K562 (cell line): ENCODE results near the gene CRX. TPM values are rescaled to one million over a fixed set of nuclear protein-coding genes. Genes with fewer than 3 reads are reported as not detected.

ENCODE experiments used
- ATAC-seq: fragments of 200-7000 bp; cut with Tn5 transposase; 3 replicates; pipeline ENCODE4 v1.9.1; 2020; ENCODE audit warnings: moderate library complexity
- BruUV-seq: library from RNA; stranded (reverse); fragments of 400-500 nt; replicated peaks from 2 replicates; lab custom pipeline; 2021; lab: Mats Ljungman, UMichigan
- CTCF ChIA-PET: fragments of 300-600 bp; formaldehyde crosslinking; extraction: SDS; loops from one replicate; lab custom pipeline; 2021; ENCODE audit warnings: low intra/inter-chr PET ratio; lab: Yijun Ruan, JAX
- POLR2A ChIA-PET: fragments of 300-600, 350-650 bp; sonication (Branson Sonifier 250); formaldehyde crosslinking; extraction: SDS; loops from one replicate; lab custom pipeline; 2021; ENCODE audit warnings: antibody characterized with exemption, inconsistent platforms; lab: Yijun Ruan, JAX
- DNase-seq, 4 experiments: peaks; one replicate each; pipeline versions ENCODE4 v3.0.0 to v3.0.0-alpha.2; 2011 to 2018; ENCODE audit warnings: low spot score in 3 of 4, mixed read lengths in 3 of 4; ENCODE audit errors: extremely low read depth in 1 of 4
- FAIRE-seq: peaks from 2 replicates; lab custom pipeline; 2011; peaks lifted over from hg19 to GRCh38; lab: Jason Lieb, UNC
- H2AFZ ChIP-seq: 2 replicates; pipeline ENCODE4 v1.6.0; 2011; ENCODE audit warnings: low read depth, low read length, control low read depth, inconsistent platforms
- H3K27ac ChIP-seq: fragments of 200-600 bp; 3 replicates; pipeline ENCODE4 v1.8.0; 2011; ENCODE audit warnings: low read depth, mild to moderate bottlenecking, control low read depth, inconsistent platforms, low read length, moderate library complexity, mixed read lengths; ENCODE audit errors: extremely low read depth
- H3K27me3 ChIP-seq, 2 experiments: fragments of 300-600 bp in 1 of 2; 2 replicates in 1 of 2; 3 replicates in 1 of 2; pipeline versions ENCODE4 v1.6.0 to v1.8.0; 2011; ENCODE audit warnings: inconsistent platforms in 2 of 2, low read length in 2 of 2, mild to moderate bottlenecking in 1 of 2, mixed read lengths in 1 of 2, moderate library complexity in 1 of 2; ENCODE audit not compliant: control insufficient read depth in 2 of 2, insufficient read depth in 2 of 2
- H3K36me3 ChIP-seq: fragments of 300-600 bp; 3 replicates; pipeline ENCODE4 v1.8.0; 2011; ENCODE audit warnings: mild to moderate bottlenecking, low read length, inconsistent platforms; ENCODE audit not compliant: control insufficient read depth, insufficient read depth
- H3K4me1 ChIP-seq, 2 experiments: fragments of 200-600 bp in 1 of 2; replicated peaks in 1 of 2; 2 replicates in 1 of 2; 3 replicates in 1 of 2; pipeline versions ENCODE4 v1.5.1 to v1.8.0; 2011; ENCODE audit warnings: inconsistent platforms in 2 of 2, low read length in 2 of 2, mild to moderate bottlenecking in 1 of 2, mixed read lengths in 1 of 2, moderate library complexity in 1 of 2; ENCODE audit not compliant: control insufficient read depth in 2 of 2, insufficient read depth in 2 of 2
- H3K4me2 ChIP-seq: 2 replicates; pipeline ENCODE4 v1.6.1; 2011; ENCODE audit warnings: low read length, control low read depth, inconsistent platforms, mixed read lengths; ENCODE audit not compliant: insufficient read depth
- H3K4me3 ChIP-seq: fragments of 200-600 bp; sonication (generic), shearing (Covaris generic); 2 replicates; pipeline ENCODE4 v1.5.1; 2016; ENCODE audit warnings: control low read depth, inconsistent platforms
- H3K79me2 ChIP-seq: fragments of 200-600 bp; 3 replicates; pipeline ENCODE4 v1.8.0; 2011; ENCODE audit warnings: low read length, inconsistent platforms; ENCODE audit not compliant: control insufficient read depth, insufficient read depth
- H3K9ac ChIP-seq, 2 experiments: 2 replicates each; pipeline versions ENCODE4 v1.6.0 to v1.6.1; 2011; ENCODE audit warnings: low read depth in 2 of 2, low read length in 2 of 2, control low read depth in 1 of 2, inconsistent platforms in 1 of 2, mild to moderate bottlenecking in 1 of 2, mixed read lengths in 1 of 2; ENCODE audit not compliant: insufficient read depth in 1 of 2
- H3K9me1 ChIP-seq: one replicate; pipeline ENCODE4 v1.6.0; 2011; ENCODE audit warnings: inconsistent platforms, mild to moderate bottlenecking, low read length, moderate library complexity; ENCODE audit not compliant: control insufficient read depth, insufficient read depth
- H3K9me3 ChIP-seq: replicated peaks from 2 replicates; pipeline ENCODE4 v1.5.1; 2011; ENCODE audit warnings: low read depth, low read length, inconsistent platforms; ENCODE audit not compliant: control insufficient read depth, insufficient read depth
- H4K20me1 ChIP-seq: replicated peaks from 2 replicates; pipeline ENCODE4 v1.6.1; 2011; ENCODE audit warnings: low read length, inconsistent platforms, mixed read lengths; ENCODE audit not compliant: control insufficient read depth, insufficient read depth
- BCOR ChIP-seq: fragments of 450-650 bp; IDR thresholded peaks from 2 replicates; pipeline ENCODE4 v1.6.1; 2016
- SRSF1 ChIP-seq: fragments of 200-400 bp; formaldehyde crosslinking; IDR thresholded peaks from 2 replicates; pipeline ENCODE4 v1.6.1; 2017; ENCODE audit warnings: mild to moderate bottlenecking, low read depth, low read length, moderate library complexity
- TRIM28 ChIP-seq: fragments of 450-650 bp; IDR thresholded peaks from 2 replicates; pipeline ENCODE4 v1.6.1; 2017
- ZNF184 ChIP-seq: sonication (generic); formaldehyde crosslinking; IDR thresholded peaks from 2 replicates; pipeline ENCODE4 v1.5.0; 2020; ENCODE audit warnings: missing genetic modification reagents
- ZNF224 ChIP-seq: sonication (generic); formaldehyde crosslinking; IDR thresholded peaks from 2 replicates; pipeline ENCODE4 v1.8.0; 2022; ENCODE audit warnings: mild to moderate bottlenecking, missing genetic modification reagents
- ZNF232 ChIP-seq: sonication (generic); formaldehyde crosslinking; IDR thresholded peaks from 2 replicates; pipeline ENCODE4 v1.8.0; 2022; ENCODE audit warnings: mild to moderate bottlenecking, missing genetic modification reagents
- ZNF41 ChIP-seq: fragments of 250-450 bp; sonication (Bioruptor Pico); conservative IDR thresholded peaks from 2 replicates; pipeline ENCODE4 v1.4.0; 2020; ENCODE audit warnings: mild to moderate bottlenecking
- WGBS: fragments of 100-300 bp; shearing (Covaris generic); methylation state at CpG from one replicate; pipeline ENCODE4 v1.1.6; 2016; ENCODE audit warnings: low coverage, mixed read lengths; ENCODE audit not compliant: insufficient coverage; ENCODE audit errors: missing lambda C conversion rate; 5-methylcytosine and 5-hydroxymethylcytosine counted together
- in situ Hi-C: fragments of 300-500 bp; cut with MboI; formaldehyde crosslinking; loops from 4 replicates; pipeline ENCODE4 v1.15.0; 2018; ENCODE audit warnings: inconsistent platforms, mixed read lengths
- intact Hi-C: fragments of 100-400 bp; cut with micrococcal nuclease; formaldehyde crosslinking; loops from 2 replicates; pipeline ENCODE4 v1.14.2; 2022
- polyA plus RNA-seq, 8 experiments: library from polyadenylated mRNA; depleted of rRNA in 4 of 8; stranded (reverse) in 5 of 8; unstranded in 3 of 8; fragments of >200 nt; fragmentation: Nextera tagmentation in 2 of 8; fragmentation: Illumina TruSeq in 1 of 8; extraction: Ambion mirVana in 2 of 8; extraction: Trizol in 1 of 8; gene quantifications; 2 replicates each; pipeline versions ENCODE4 v1.2.1 to v1.2.3, GENCODE V29; 2011 to 2014; ENCODE audit warnings: inconsistent platforms in 1 of 8, missing spikeins in 1 of 8
- total RNA-seq, 7 experiments: library from RNA; depleted of rRNA in 6 of 7; stranded (reverse); fragments of >200 nt in 6 of 7; fragmentation: Illumina TruSeq in 2 of 7; extraction: Trizol in 2 of 7; gene quantifications; 2 replicates each; pipeline versions ENCODE4 v1.2.1 to v1.2.3, GENCODE V29; 2011 to 2021; ENCODE audit warnings: low replicate concordance in 1 of 7
- TF ChIP-seq, protein P1 (sequence below), 2 experiments: fragments of 450-650 bp; IDR thresholded peaks; 2 replicates each; pipeline ENCODE4 v1.6.1; 2016
- TF ChIP-seq, protein P2 (sequence below): fragments of 450-650 bp; IDR thresholded peaks from 2 replicates; pipeline ENCODE4 v1.6.1; 2018; ENCODE audit not compliant: partially characterized antibody

CRX gene
- total and polyA plus RNA-seq, 9 of the 15 experiments (the other 6 are each of a cell fraction or from before 2014, with no cell fraction given), result 0.01 TPM; not detected in 8

DNA sequence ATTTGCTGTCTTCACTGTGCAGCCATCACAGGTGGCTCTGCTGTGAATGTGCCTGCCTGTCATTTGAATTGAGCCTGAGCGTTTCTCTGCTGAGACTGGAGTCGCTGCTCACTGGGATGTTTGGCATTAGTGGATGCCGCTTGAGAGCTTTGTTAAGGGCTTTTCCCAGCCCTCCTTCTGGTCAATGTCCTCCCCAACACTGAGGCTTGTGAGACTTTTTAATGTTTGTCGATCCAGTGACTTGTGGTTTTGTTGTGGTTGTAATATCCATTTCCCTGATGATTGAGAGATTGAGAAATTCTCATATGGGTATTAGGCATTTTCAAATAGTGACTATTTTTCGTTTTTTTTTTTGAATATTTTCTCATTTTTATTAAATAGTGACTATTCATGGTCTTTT lies 39.9 kb downstream of the CRX start:
- FAIRE-seq (no peak), DNase-seq (no peak), ATAC-seq (no peak)
- Histone ChIP-seq H3K36me3 (no peaks in the 10 kb centered on the region), H4K20me1 (no peaks in the 10 kb centered on the region), H2AFZ (no peak overlapping the region), H3K9ac (no peak overlapping the region), H3K9me3 (no peaks in the 10 kb centered on the region; the same call in 1 of the 2 replicates), H3K27me3 (no peaks in the 10 kb centered on the region; a peak in 1 of 5 replicates), H3K4me1 (peaks cover 3 to 8% of the 10 kb centered on the region in 2 experiments; a peak in 3 of 5 replicates), H3K9me1 (no peaks in the 10 kb centered on the region), H3K79me2 (no peaks in the 10 kb centered on the region), H3K27ac (no peak overlapping the region), H3K4me2 (no peak overlapping the region), H3K4me3 (no peak overlapping the region)
- POLR2A ChIA-PET, result no interaction called here
- no TSS peak for BruUV-seq
- intact Hi-C loops (no loop called here), in situ Hi-C loops (no loop called here)
- CTCF ChIA-PET, result interaction anchor here (0.6 kb wide), 1 partner anchor 97 kb away, joined by 6 read pairs; no protein-coding TSS in a partner anchor
- WGBS, result 40% methylated on average over 5 of the region's 5 CpGs
- TF ChIP-seq ZNF184 (CRISPR knock-in tag) (peak; percentile 95), ZNF224 (CRISPR knock-in tag) (no peak), TRIM28 (peak; percentile 31; the same call in 1 of the 2 replicates), ZNF232 (no peak), ZNF41 (CRISPR knock-in tag) (no peak), SRSF1 (no peak), BCOR (0 out of 2 replicates have a peak, but pooled peaks have one; percentile 36)
- TF ChIP-seq, protein P1, sequence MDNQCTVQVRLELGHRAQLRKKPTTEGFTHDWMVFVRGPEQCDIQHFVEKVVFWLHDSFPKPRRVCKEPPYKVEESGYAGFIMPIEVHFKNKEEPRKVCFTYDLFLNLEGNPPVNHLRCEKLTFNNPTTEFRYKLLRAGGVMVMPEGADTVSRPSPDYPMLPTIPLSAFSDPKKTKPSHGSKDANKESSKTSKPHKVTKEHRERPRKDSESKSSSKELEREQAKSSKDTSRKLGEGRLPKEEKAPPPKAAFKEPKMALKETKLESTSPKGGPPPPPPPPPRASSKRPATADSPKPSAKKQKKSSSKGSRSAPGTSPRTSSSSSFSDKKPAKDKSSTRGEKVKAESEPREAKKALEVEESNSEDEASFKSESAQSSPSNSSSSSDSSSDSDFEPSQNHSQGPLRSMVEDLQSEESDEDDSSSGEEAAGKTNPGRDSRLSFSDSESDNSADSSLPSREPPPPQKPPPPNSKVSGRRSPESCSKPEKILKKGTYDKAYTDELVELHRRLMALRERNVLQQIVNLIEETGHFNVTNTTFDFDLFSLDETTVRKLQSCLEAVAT (IDR thresholded peaks at IDR 0.05), result no peak
- TF ChIP-seq, protein P2, sequence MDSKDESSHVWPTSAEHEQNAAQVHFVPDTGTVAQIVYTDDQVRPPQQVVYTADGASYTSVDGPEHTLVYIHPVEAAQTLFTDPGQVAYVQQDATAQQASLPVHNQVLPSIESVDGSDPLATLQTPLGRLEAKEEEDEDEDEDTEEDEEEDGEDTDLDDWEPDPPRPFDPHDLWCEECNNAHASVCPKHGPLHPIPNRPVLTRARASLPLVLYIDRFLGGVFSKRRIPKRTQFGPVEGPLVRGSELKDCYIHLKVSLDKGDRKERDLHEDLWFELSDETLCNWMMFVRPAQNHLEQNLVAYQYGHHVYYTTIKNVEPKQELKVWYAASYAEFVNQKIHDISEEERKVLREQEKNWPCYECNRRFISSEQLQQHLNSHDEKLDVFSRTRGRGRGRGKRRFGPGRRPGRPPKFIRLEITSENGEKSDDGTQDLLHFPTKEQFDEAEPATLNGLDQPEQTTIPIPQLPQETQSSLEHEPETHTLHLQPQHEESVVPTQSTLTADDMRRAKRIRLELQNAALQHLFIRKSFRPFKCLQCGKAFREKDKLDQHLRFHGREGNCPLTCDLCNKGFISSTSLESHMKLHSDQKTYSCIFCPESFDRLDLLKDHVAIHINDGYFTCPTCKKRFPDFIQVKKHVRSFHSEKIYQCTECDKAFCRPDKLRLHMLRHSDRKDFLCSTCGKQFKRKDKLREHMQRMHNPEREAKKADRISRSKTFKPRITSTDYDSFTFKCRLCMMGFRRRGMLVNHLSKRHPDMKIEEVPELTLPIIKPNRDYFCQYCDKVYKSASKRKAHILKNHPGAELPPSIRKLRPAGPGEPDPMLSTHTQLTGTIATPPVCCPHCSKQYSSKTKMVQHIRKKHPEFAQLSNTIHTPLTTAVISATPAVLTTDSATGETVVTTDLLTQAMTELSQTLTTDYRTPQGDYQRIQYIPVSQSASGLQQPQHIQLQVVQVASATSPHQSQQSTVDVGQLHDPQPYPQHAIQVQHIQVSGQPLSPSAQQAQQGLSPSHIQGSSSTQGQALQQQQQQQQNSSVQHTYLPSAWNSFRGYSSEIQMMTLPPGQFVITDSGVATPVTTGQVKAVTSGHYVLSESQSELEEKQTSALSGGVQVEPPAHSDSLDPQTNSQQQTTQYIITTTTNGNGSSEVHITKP, result no peak
